Activated T-helper 17 cell treated with anti-CD3 and anti-CD28 coated beads, Interleukin-2, amount 50 U/mL, for 72 hours (primary cell): Measurements from ENCODE around the gene ITPRIP. TPM values are rescaled to one million over a fixed set of nuclear protein-coding genes. Genes with fewer than 3 reads are reported as not detected.

Source experiments
- ATAC-seq: fragments of 150-1000 bp; cut with Tn5 transposase; replicated peaks from 2 replicates; pipeline ENCODE4 v1.10.0; 2021; ENCODE audit warnings: mild to moderate bottlenecking, moderate library complexity
- H3K27ac Mint-ChIP-seq: one replicate; pipeline ENCODE4 v1.8.0; 2022; ENCODE audit warnings: mixed read lengths
- H3K27me3 Mint-ChIP-seq: one replicate; pipeline ENCODE4 v1.8.0; 2022; ENCODE audit warnings: mixed read lengths
- H3K36me3 Mint-ChIP-seq: one replicate; pipeline ENCODE4 v1.8.0; 2022; ENCODE audit warnings: low read depth, mild to moderate bottlenecking, mixed read lengths
- H3K4me1 Mint-ChIP-seq: one replicate; pipeline ENCODE4 v1.8.0; 2022; ENCODE audit warnings: mixed read lengths
- H3K4me3 Mint-ChIP-seq: one replicate; pipeline ENCODE4 v1.8.0; 2022; ENCODE audit warnings: mild to moderate bottlenecking, mixed read lengths
- H3K9me3 Mint-ChIP-seq: one replicate; pipeline ENCODE4 v1.8.0; 2022; ENCODE audit warnings: mixed read lengths
- total RNA-seq, 2 donors: library from RNA; stranded (reverse); gene quantifications; one replicate each; pipeline ENCODE4 v1.2.3, GENCODE V29; 2022

The ITPRIP gene
- total RNA-seq, 2 donors from 2014 or later = 10.1 to 19.1 TPM

DNA sequence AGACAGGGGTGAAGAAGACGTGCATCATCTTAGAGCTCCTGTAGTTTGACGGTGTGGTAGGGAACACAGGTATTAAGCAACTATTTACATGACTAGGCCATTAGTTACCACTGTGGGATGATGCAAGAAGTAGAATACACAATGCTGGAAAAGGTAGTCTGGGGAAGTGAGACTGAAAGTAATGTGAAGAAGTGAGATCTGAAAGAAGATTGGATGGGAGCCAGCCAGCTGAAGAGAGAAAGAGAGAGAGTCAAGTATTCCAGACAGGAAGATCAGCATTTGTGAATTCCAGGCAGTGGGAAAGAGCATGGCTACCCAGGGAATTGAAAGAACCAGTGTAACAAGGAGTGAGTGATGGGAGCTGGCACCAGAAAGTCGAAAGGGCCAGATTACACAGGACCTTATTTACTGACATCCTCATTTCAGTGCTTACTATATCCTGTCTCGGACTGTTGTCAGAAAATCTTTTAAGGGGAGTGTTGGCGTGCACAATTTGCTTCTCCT lies 11.4 kb upstream of the ITPRIP start:
- Mint-ChIP-seq H3K9me3 (no peaks in the 10 kb centered on the region), H3K27me3 (no peaks in the 10 kb centered on the region), H3K4me1 (peaks cover 14% of the 10 kb centered on the region), H3K27ac (no peak overlapping the region), H3K36me3 (no peaks in the 10 kb centered on the region), H3K4me3 (no peak overlapping the region)
- no peak for ATAC-seq

GRCh38 chr10:104348601-104349000 lies 10.3 kb upstream of the ITPRIP start:
- Mint-ChIP-seq H3K27me3 (no peaks in the 10 kb centered on the region), H3K4me1 (peaks cover 14% of the 10 kb centered on the region), H3K4me3 (no peak overlapping the region), H3K9me3 (no peaks in the 10 kb centered on the region), H3K27ac (no peak overlapping the region), H3K36me3 (no peaks in the 10 kb centered on the region)
- ATAC-seq = no peak

- H3K27ac Mint-ChIP-seq = no peak overlapping the region
- H3K4me3 Mint-ChIP-seq = no peak overlapping the region
- H3K4me1 Mint-ChIP-seq = peaks cover 11% of the 10 kb centered on the region
- H3K36me3 Mint-ChIP-seq = no peaks in the 10 kb centered on the region
- no peak for ATAC-seq
- no peaks in the 10 kb centered on the region for H3K9me3 Mint-ChIP-seq
- H3K27me3 Mint-ChIP-seq = no peaks in the 10 kb centered on the region
These were observed 9.2 kb upstream of the ITPRIP start for GRCh38 chr10:104347295-104348045.

- no peaks in the 10 kb centered on the region for H3K9me3 Mint-ChIP-seq
- no peaks in the 10 kb centered on the region for H3K36me3 Mint-ChIP-seq
- H3K27ac Mint-ChIP-seq = peak overlapping the region; percentile 42
- H3K4me1 Mint-ChIP-seq = peaks cover 8% of the 10 kb centered on the region
- no peak overlapping the region for H3K4me3 Mint-ChIP-seq
- no peaks in the 10 kb centered on the region for H3K27me3 Mint-ChIP-seq
- peak; percentile 53 for ATAC-seq
These were observed 7.7 kb upstream of the ITPRIP start for GRCh38 chr10:104345941-104346340.

GRCh38 chr10:104345515-104345914 lies 7.2 kb upstream of the ITPRIP start:
- Mint-ChIP-seq H3K27ac (peak overlapping the region; percentile 42), H3K9me3 (no peaks in the 10 kb centered on the region), H3K27me3 (no peaks in the 10 kb centered on the region), H3K36me3 (no peaks in the 10 kb centered on the region), H3K4me3 (no peak overlapping the region), H3K4me1 (peaks cover 8% of the 10 kb centered on the region)
- no peak for ATAC-seq

DNA sequence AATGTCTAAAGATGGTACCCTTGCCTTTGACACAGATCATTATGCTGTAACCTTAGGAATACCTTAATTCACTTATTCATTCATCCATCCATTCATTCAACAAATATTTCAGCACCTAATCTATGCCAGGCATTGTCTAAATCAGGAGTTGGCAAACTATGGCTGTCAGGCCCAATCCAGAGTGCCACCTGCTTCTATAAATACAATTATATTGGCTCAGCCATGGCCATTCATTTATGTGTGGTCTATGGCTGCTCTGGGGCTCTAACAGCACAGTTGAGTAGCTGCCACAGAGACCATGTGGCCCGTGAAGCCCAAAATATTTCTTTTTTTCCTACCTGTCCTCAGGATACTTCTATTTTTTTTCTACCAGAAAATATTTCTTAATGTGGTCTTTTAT lies 6.0 kb upstream of the ITPRIP start:
- Mint-ChIP-seq H3K4me3 (no peak overlapping the region), H3K36me3 (no peaks in the 10 kb centered on the region), H3K27ac (no peak overlapping the region), H3K27me3 (peaks cover 4% of the 10 kb centered on the region), H3K9me3 (no peaks in the 10 kb centered on the region), H3K4me1 (peaks cover 8% of the 10 kb centered on the region)
- ATAC-seq = no peak

- H3K36me3 Mint-ChIP-seq = peaks cover 5% of the 10 kb centered on the region
- H3K27me3 Mint-ChIP-seq = peaks cover 4% of the 10 kb centered on the region
- ATAC-seq = no peak
- peaks cover 8% of the 10 kb centered on the region for H3K4me1 Mint-ChIP-seq
- H3K4me3 Mint-ChIP-seq = no peak overlapping the region
- no peak overlapping the region for H3K27ac Mint-ChIP-seq
- H3K9me3 Mint-ChIP-seq = no peaks in the 10 kb centered on the region
These were observed 4.7 kb upstream of the ITPRIP start for GRCh38 chr10:104342941-104343411.

DNA sequence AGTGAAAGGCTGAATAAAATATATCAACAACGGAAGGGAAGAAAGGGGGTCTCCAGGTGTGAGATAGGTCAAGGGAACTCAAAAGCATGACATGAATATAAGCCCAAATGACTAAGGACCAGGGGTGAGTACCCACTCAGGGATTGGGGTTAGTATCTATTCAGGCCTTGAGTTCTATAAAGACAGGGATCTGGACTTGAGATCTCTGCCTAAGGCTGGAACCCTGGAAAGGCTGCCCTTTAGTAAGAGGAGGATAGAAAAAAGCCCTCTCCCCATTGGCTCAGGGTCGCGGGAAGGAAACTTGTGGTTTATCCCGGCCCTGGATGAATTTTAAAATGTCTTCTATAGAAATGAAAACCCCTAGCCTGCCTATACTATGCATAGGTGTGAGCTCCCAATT lies 2.4 kb upstream of the ITPRIP start:
- Mint-ChIP-seq H3K27me3 (peaks cover 4% of the 10 kb centered on the region), H3K9me3 (no peaks in the 10 kb centered on the region), H3K27ac (peak overlapping the region; percentile 26), H3K4me3 (peak overlapping the region; percentile 88), H3K4me1 (peaks cover 8% of the 10 kb centered on the region), H3K36me3 (peaks cover 6% of the 10 kb centered on the region)
- ATAC-seq = no peak

GRCh38 chr10:104340111-104340526 lies 1.9 kb upstream of the ITPRIP start:
- no peak for ATAC-seq
- Mint-ChIP-seq H3K9me3 (no peaks in the 10 kb centered on the region), H3K4me3 (peak overlapping the region; percentile 88), H3K27ac (peak overlapping the region; percentile 26), H3K36me3 (peaks cover 11% of the 10 kb centered on the region), H3K4me1 (peaks cover 9% of the 10 kb centered on the region), H3K27me3 (peaks cover 4% of the 10 kb centered on the region)

GRCh38 chr10:104339469-104340110 lies 1.3 kb upstream of the ITPRIP start:
- H3K27me3 Mint-ChIP-seq = peaks cover 4% of the 10 kb centered on the region
- H3K9me3 Mint-ChIP-seq = no peaks in the 10 kb centered on the region
- no peak for ATAC-seq
- H3K4me1 Mint-ChIP-seq = peaks cover 12% of the 10 kb centered on the region
- H3K36me3 Mint-ChIP-seq = peaks cover 15% of the 10 kb centered on the region
- H3K4me3 Mint-ChIP-seq = peak overlapping the region; percentile 88
- peak overlapping the region; percentile 97 for H3K27ac Mint-ChIP-seq

DNA sequence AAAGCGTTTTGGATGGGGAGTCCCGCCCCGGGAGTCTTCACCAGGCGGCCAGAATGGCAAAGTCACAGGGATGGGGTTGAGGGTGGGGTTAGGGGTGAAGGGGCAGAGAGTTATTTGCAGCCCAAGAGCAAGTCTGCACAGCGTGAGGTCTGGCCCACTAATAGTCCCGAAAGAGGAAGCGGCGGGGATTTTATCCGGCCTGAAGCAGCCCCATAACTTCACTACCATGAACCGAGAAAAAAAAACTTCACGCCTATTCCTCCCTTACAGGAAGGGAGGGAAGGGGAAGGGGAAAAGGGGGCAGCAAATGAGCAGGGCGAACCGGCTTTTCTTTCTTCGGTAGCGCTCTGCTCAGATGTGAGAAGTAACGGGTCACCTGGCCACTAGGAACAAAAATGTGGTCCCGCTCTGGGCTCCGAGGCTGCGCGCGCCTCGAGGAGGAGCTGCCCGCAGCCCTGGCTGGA lies 712 bp downstream of the ITPRIP start:
- Mint-ChIP-seq H3K36me3 (peaks cover 25% of the 10 kb centered on the region), H3K27ac (peak overlapping the region; percentile 97), H3K4me3 (peak overlapping the region; percentile 88), H3K4me1 (peaks cover 22% of the 10 kb centered on the region), H3K27me3 (peaks cover 4% of the 10 kb centered on the region), H3K9me3 (no peaks in the 10 kb centered on the region)
- ATAC-seq = peak; percentile 43

GRCh38 chr10:104336821-104337467 lies 1.3 kb downstream of the ITPRIP start:
- Mint-ChIP-seq H3K27me3 (peaks cover 4% of the 10 kb centered on the region), H3K27ac (peak overlapping the region; percentile 97), H3K36me3 (peaks cover 25% of the 10 kb centered on the region), H3K4me3 (peak overlapping the region; percentile 88), H3K9me3 (no peaks in the 10 kb centered on the region), H3K4me1 (peaks cover 25% of the 10 kb centered on the region)
- ATAC-seq = peak; percentile 19

DNA sequence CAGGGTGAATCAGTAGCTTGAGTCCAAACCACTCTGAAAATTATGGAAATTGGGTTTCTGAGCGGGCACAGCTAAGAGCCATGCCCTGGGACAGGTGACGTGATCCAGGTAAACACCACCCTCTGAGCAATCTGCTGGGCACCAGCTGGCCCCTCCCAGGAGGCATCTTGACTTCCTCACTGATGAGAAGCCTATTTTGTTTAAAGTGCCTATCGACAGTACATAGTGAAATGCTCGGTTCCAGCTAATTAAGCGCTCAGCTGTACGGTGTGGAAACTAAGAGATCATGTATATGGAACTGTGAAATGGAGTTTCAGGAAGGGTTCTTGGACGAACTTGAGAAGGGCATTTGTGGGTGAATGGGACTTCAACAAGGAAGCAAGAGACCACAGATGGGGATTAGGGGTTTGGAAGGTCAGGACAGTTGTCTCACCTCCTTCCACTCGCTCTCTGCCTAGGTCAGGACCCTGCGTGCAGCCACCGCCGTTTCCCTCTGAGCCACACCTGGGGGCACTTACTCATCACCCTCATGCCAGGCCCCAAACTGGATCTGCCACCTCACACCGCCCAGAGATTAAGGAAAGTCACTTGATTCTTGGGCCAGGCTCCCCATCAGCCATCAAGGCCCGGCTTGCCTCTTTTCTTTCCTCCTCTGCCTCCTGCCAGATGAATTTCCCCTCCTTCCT lies 3.2 kb downstream of the ITPRIP start:
- H3K4me3 Mint-ChIP-seq = peak overlapping the region; percentile 88
- H3K27me3 Mint-ChIP-seq = peaks cover under 1% of the 10 kb centered on the region
- ATAC-seq = no peak
- peaks cover 31% of the 10 kb centered on the region for H3K4me1 Mint-ChIP-seq
- H3K9me3 Mint-ChIP-seq = no peaks in the 10 kb centered on the region
- peaks cover 25% of the 10 kb centered on the region for H3K36me3 Mint-ChIP-seq
- H3K27ac Mint-ChIP-seq = peak overlapping the region; percentile 97

DNA sequence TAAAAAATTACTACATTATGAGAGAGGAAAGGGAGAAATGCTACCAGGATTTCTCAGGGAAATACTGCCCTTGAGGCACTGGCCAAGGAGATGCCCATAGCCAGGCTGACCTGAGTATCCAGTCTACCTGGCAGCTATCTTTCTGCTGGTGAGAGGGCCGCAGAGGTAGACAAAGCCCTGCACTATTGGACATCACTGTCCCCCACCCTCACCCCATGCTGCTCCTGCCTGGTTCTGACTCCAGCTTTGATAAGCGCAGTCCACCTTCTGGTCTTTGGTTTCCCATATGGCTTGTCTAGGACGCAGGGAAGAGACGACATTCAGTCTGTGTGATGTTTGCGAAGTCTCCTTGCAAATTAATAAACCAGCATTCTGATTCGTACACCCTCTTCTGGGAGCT lies 3.7 kb downstream of the ITPRIP start:
- ATAC-seq = no peak
- Mint-ChIP-seq H3K27me3 (no peaks in the 10 kb centered on the region), H3K9me3 (no peaks in the 10 kb centered on the region), H3K4me1 (peaks cover 33% of the 10 kb centered on the region), H3K27ac (no peak overlapping the region), H3K36me3 (peaks cover 25% of the 10 kb centered on the region), H3K4me3 (peak overlapping the region; percentile 88)
